Measurements from ENCODE around the gene PCNX1. TPM values are rescaled to one million over a fixed set of nuclear protein-coding genes. Genes with fewer than 3 reads are reported as not detected.

The PCNX1 gene
- polyA plus RNA-seq, 1 experiment = 54.2 TPM

- DNase-seq (ENCODE audit: low read depth, low spot score) = no peak
- TF ChIP-seq CTCF (IDR thresholded peaks at IDR 0.05; ENCODE audit: low read depth, low read length) = no peak
- no peak overlapping the region for H3K4me3 ChIP-seq (ENCODE audit: low read depth, low read length)
- no peaks in the 10 kb centered on the region for H3K27me3 ChIP-seq (ENCODE audit: control insufficient read depth, insufficient read depth, low read length)
- H3K9me3 ChIP-seq (ENCODE audit: control insufficient read depth, insufficient read depth, low read length) = no peaks in the 10 kb centered on the region
- H3K27ac ChIP-seq (ENCODE audit: low read depth, low read length) = no peak overlapping the region
- ChIA-PET CTCF (interaction anchor here (0.5 to 1.0 kb wide), 4 partner anchors 8 to 97 kb away, joined by 3 to 4 read pairs (median 3); partner anchors contain the start of gene PCNX1), POLR2A (no interaction called here)
Measured at GRCh38 chr14:70915415-70915814, 8.2 kb downstream of the PCNX1 start.

GRCh38 chr14:70916300-70916699, 9.0 kb downstream of the PCNX1 start:
- H3K9me3 ChIP-seq (ENCODE audit: control insufficient read depth, insufficient read depth, low read length) = no peaks in the 10 kb centered on the region
- H3K4me3 ChIP-seq (ENCODE audit: low read depth, low read length) = no peak overlapping the region
- CTCF ChIA-PET = no interaction called here
- TF ChIP-seq CTCF (IDR thresholded peaks at IDR 0.05; ENCODE audit: low read depth, low read length) = no peak
- no peaks in the 10 kb centered on the region for H3K27me3 ChIP-seq (ENCODE audit: control insufficient read depth, insufficient read depth, low read length)
- POLR2A ChIA-PET = no interaction called here
- H3K27ac ChIP-seq (ENCODE audit: low read depth, low read length) = no peak overlapping the region
- DNase-seq (ENCODE audit: low read depth, low spot score) = no peak

GRCh38 chr14:70916799-70917198, 9.5 kb downstream of the PCNX1 start:
- TF ChIP-seq CTCF (IDR thresholded peaks at IDR 0.05; ENCODE audit: low read depth, low read length) = no peak
- Histone ChIP-seq H3K27ac (ENCODE audit: low read depth, low read length) (no peak overlapping the region), H3K27me3 (ENCODE audit: control insufficient read depth, insufficient read depth, low read length) (no peaks in the 10 kb centered on the region), H3K4me3 (ENCODE audit: low read depth, low read length) (no peak overlapping the region), H3K9me3 (ENCODE audit: control insufficient read depth, insufficient read depth, low read length) (no peaks in the 10 kb centered on the region)
- ChIA-PET CTCF (interaction anchor here (1.5 kb wide), 1 partner anchor 9 kb away, joined by 4 read pairs; the partner anchor contains the start of gene PCNX1), POLR2A (no interaction called here)
- no peak for DNase-seq (ENCODE audit: low read depth, low spot score)

- H3K27me3 ChIP-seq (ENCODE audit: control insufficient read depth, insufficient read depth, low read length) = no peaks in the 10 kb centered on the region
- no peak overlapping the region for H3K27ac ChIP-seq (ENCODE audit: low read depth, low read length)
- no peak overlapping the region for H3K4me3 ChIP-seq (ENCODE audit: low read depth, low read length)
- DNase-seq (ENCODE audit: low read depth, low spot score) = no peak
- TF ChIP-seq CTCF (IDR thresholded peaks at IDR 0.05; ENCODE audit: low read depth, low read length) = no peak
- ChIA-PET CTCF (interaction anchor here (0.6 to 3.3 kb wide), 4 partner anchors 10 to 100 kb away, joined by 3 to 18 read pairs (median 4); partner anchors contain the start of gene PCNX1), POLR2A (no interaction called here)
- H3K9me3 ChIP-seq (ENCODE audit: control insufficient read depth, insufficient read depth, low read length) = no peaks in the 10 kb centered on the region
Measured at GRCh38 chr14:70917633-70918032, 10.4 kb downstream of the PCNX1 start.

- H3K27ac ChIP-seq (ENCODE audit: low read depth, low read length) = no peak overlapping the region
- DNase-seq (ENCODE audit: low read depth, low spot score) = no peak
- ChIA-PET CTCF (interaction anchor here (0.6 to 3.3 kb wide), 3 partner anchors 13 to 241 kb away, joined by 3 to 18 read pairs (median 11); partner anchors contain the start of gene PCNX1), POLR2A (interaction anchor here (0.7 to 1.1 kb wide), 2 partner anchors 15 to 403 kb away, joined by 3 to 8 read pairs; no protein-coding TSS in a partner anchor)
- H3K27me3 ChIP-seq (ENCODE audit: control insufficient read depth, insufficient read depth, low read length) = no peaks in the 10 kb centered on the region
- TF ChIP-seq CTCF (IDR thresholded peaks at IDR 0.05; ENCODE audit: low read depth, low read length) = no peak
- H3K9me3 ChIP-seq (ENCODE audit: control insufficient read depth, insufficient read depth, low read length) = no peaks in the 10 kb centered on the region
- H3K4me3 ChIP-seq (ENCODE audit: low read depth, low read length) = no peak overlapping the region
Measured at GRCh38 chr14:70919774-70920173, 12.5 kb downstream of the PCNX1 start.
